H1 (cell line): ENCODE results near the gene NOC4L. TPM values are rescaled to one million over a fixed set of nuclear protein-coding genes. Genes with fewer than 3 reads are reported as not detected.
A peak's percentile ranks its signal among the peaks of the same experiment; 100 is the strongest.

Experiments
- CTCF ChIA-PET: fragments of 300-600 bp; sonication (Branson Sonifier 250); formaldehyde crosslinking; loops from one replicate; lab custom pipeline; 2021; ENCODE audit not compliant: partially characterized antibody; lab: Charles Lee
- POLR2A ChIA-PET: fragments of 300-600 bp; sonication (Branson Sonifier 250); formaldehyde crosslinking; loops from one replicate; lab custom pipeline; 2021; ENCODE audit warnings: inconsistent platforms; ENCODE audit not compliant: partially characterized antibody; lab: Charles Lee
- DNase-seq, 2 experiments: peaks; one replicate each; pipeline versions ENCODE4 v3.0.0 to v3.0.0-alpha.2; 2010 to 2022; ENCODE audit warnings: low spot score in 2 of 2, low read depth in 1 of 2, mixed read lengths in 1 of 2
- FAIRE-seq: peaks from 2 replicates; lab custom pipeline; 2011; peaks lifted over from hg19 to GRCh38; lab: Jason Lieb, UNC
- H2AFZ ChIP-seq: 2 replicates; pipeline ENCODE4 v1.8.1; 2012; ENCODE audit warnings: low read length, inconsistent platforms
- H2AK5ac ChIP-seq: 2 replicates; pipeline ENCODE4 v1.6.1; 2013; ENCODE audit warnings: low read depth, low read length
- H2BK120ac ChIP-seq: replicated peaks from 2 replicates; pipeline ENCODE3; 2013; ENCODE audit warnings: low read depth, low read length, inconsistent platforms
- H2BK12ac ChIP-seq: 2 replicates; pipeline ENCODE4 v1.6.1; 2013; ENCODE audit warnings: low read depth, low read length
- H2BK15ac ChIP-seq: 2 replicates; pipeline ENCODE4 v1.6.1; 2013; ENCODE audit warnings: low read length
- H2BK20ac ChIP-seq: 2 replicates; pipeline ENCODE4 v1.6.1; 2013; ENCODE audit warnings: low read length
- H2BK5ac ChIP-seq: 2 replicates; pipeline ENCODE4 v1.6.1; 2013; ENCODE audit warnings: low read depth, low read length
- H3K14ac ChIP-seq: 2 replicates; pipeline ENCODE4 v1.6.1; 2013; ENCODE audit warnings: inconsistent platforms; ENCODE audit not compliant: insufficient read length
- H3K18ac ChIP-seq: 2 replicates; pipeline ENCODE4 v1.6.1; 2013; ENCODE audit warnings: low read length; ENCODE audit errors: extremely low read depth
- H3K23ac ChIP-seq: 2 replicates; pipeline ENCODE4 v1.6.1; 2013; ENCODE audit warnings: inconsistent platforms; ENCODE audit not compliant: insufficient read length
- H3K23me2 ChIP-seq: 2 replicates; pipeline ENCODE4 v1.6.1; 2013; ENCODE audit warnings: low read depth, low read length
- H3K27ac ChIP-seq: 2 replicates; pipeline ENCODE4 v1.6.1; 2011; ENCODE audit warnings: low read depth, low read length, inconsistent platforms
- H3K27me3 ChIP-seq, 4 experiments: replicated peaks in 1 of 4; 1 replicate in 1 of 4; 2 replicates in 3 of 4; pipeline versions ENCODE4 v1.6.1 to v1.8.1; 2011 to 2013; ENCODE audit warnings: low read length in 3 of 4, mild to moderate bottlenecking in 3 of 4, inconsistent platforms in 2 of 4, mixed read lengths in 2 of 4, moderate library complexity in 1 of 4; ENCODE audit not compliant: control insufficient read depth in 3 of 4, insufficient read depth in 3 of 4; ENCODE audit errors: extremely low read depth in 1 of 4
- H3K36me3 ChIP-seq, 4 experiments: 2 replicates each; pipeline versions ENCODE4 v1.6.1 to v1.8.1; 2011 to 2013; ENCODE audit warnings: mild to moderate bottlenecking in 4 of 4, low read length in 3 of 4, moderate library complexity in 2 of 4, control low read depth in 1 of 4, inconsistent platforms in 1 of 4; ENCODE audit not compliant: insufficient read depth in 4 of 4, control insufficient read depth in 2 of 4
- H3K4ac ChIP-seq: replicated peaks from 2 replicates; pipeline ENCODE3; 2013; ENCODE audit warnings: low read length, low read depth, mixed read lengths, inconsistent platforms; ENCODE audit not compliant: insufficient read length
- H3K4me1 ChIP-seq, 4 experiments: replicated peaks in 1 of 4; 1 replicate in 1 of 4; 2 replicates in 3 of 4; pipeline versions ENCODE4 v1.6.1 to v1.8.1; 2011 to 2013; ENCODE audit warnings: low read length in 3 of 4, inconsistent platforms in 2 of 4, mixed read lengths in 1 of 4; ENCODE audit not compliant: insufficient read depth in 4 of 4, control insufficient read depth in 3 of 4
- H3K4me2 ChIP-seq, 2 experiments: 2 replicates each; pipeline versions ENCODE4 v1.6.1 to v1.8.1; 2011 to 2013; ENCODE audit warnings: low read depth in 2 of 2, low read length in 2 of 2, control low read depth in 1 of 2, inconsistent platforms in 1 of 2, mild to moderate bottlenecking in 1 of 2; ENCODE audit not compliant: insufficient read depth in 1 of 2
- H3K4me3 ChIP-seq, 4 experiments: fragments of 200-600, 300-600 bp in 1 of 4; sonication (generic), shearing (Covaris generic), sonication (Bioruptor Twin) in 1 of 4; 2 replicates each; pipeline versions ENCODE4 v1.5.1 to v1.8.1; 2011 to 2016; ENCODE audit warnings: low read length in 4 of 4, low read depth in 3 of 4, control low read depth in 2 of 4, inconsistent platforms in 2 of 4, mild to moderate bottlenecking in 2 of 4, mixed read lengths in 1 of 4, moderate library complexity in 1 of 4; ENCODE audit not compliant: insufficient read depth in 2 of 4; ENCODE audit errors: extremely low read depth in 1 of 4
- H3K56ac ChIP-seq: replicated peaks from 2 replicates; pipeline ENCODE3; 2013; ENCODE audit warnings: low read depth, mild to moderate bottlenecking, mixed read lengths, low read length, inconsistent platforms; ENCODE audit not compliant: insufficient read length
- H3K79me1 ChIP-seq: 2 replicates; pipeline ENCODE4 v1.6.1; 2013; ENCODE audit warnings: low read depth, low read length, control low read depth
- H3K79me2 ChIP-seq, 2 experiments: 2 replicates each; pipeline versions ENCODE4 v1.6.1 to v1.8.1; 2012 to 2013; ENCODE audit warnings: low read length in 2 of 2, mild to moderate bottlenecking in 2 of 2, inconsistent platforms in 1 of 2; ENCODE audit not compliant: insufficient read depth in 2 of 2, control insufficient read depth in 1 of 2
- H3K9ac ChIP-seq, 4 experiments: replicated peaks in 1 of 4; 1 replicate in 1 of 4; 2 replicates in 3 of 4; pipeline versions ENCODE4 v1.6.1 to v1.8.1; 2011 to 2013; ENCODE audit warnings: low read depth in 3 of 4, low read length in 3 of 4, control low read depth in 2 of 4, mild to moderate bottlenecking in 2 of 4, moderate library complexity in 2 of 4, inconsistent platforms in 1 of 4; ENCODE audit errors: extremely low read depth in 1 of 4
- H3K9me3 ChIP-seq, 2 experiments: 2 replicates each; pipeline versions ENCODE4 v1.6.1 to v1.8.1; 2012 to 2013; ENCODE audit warnings: mild to moderate bottlenecking in 2 of 2, moderate library complexity in 2 of 2, control low read depth in 1 of 2, inconsistent platforms in 1 of 2, low read depth in 1 of 2, low read length in 1 of 2, mixed read lengths in 1 of 2; ENCODE audit not compliant: insufficient read depth in 2 of 2
- H4K20me1 ChIP-seq, 2 experiments: replicated peaks in 1 of 2; 2 replicates each; pipeline versions ENCODE3 to v1.8.1; 2011 to 2013; ENCODE audit warnings: inconsistent platforms in 2 of 2, low read length in 2 of 2, mild to moderate bottlenecking in 1 of 2; ENCODE audit not compliant: insufficient read depth in 2 of 2, control insufficient read depth in 1 of 2
- H4K5ac ChIP-seq: 2 replicates; pipeline ENCODE4 v1.6.1; 2013; ENCODE audit warnings: low read length, low read depth, mixed read lengths, inconsistent platforms; ENCODE audit not compliant: insufficient read length
- H4K8ac ChIP-seq: 2 replicates; pipeline ENCODE4 v1.8.0; 2013; ENCODE audit warnings: mild to moderate bottlenecking, moderate library complexity, low read length, inconsistent platforms; ENCODE audit not compliant: insufficient read depth; ENCODE audit errors: extremely low read depth
- H4K91ac ChIP-seq: replicated peaks from 2 replicates; pipeline ENCODE3; 2013; ENCODE audit warnings: low read length, mixed read lengths, inconsistent platforms; ENCODE audit not compliant: insufficient read length
- CBX8 ChIP-seq: fragments of 300-800, 300-1000 bp; sonication (generic); IDR thresholded peaks from 2 replicates; pipeline ENCODE4 v1.7.1; 2016; ENCODE audit warnings: low read depth, low read length, borderline replicate concordance
- KDM1A ChIP-seq: fragments of 200-600, 300-600 bp; sonication (generic); IDR thresholded peaks from 2 replicates; pipeline ENCODE4 v1.7.1; 2016; ENCODE audit warnings: mild to moderate bottlenecking, low read length, borderline replicate concordance
- NRF1 ChIP-seq: IDR thresholded peaks from 2 replicates; pipeline ENCODE4 v1.6.1; 2011; ENCODE audit warnings: mild to moderate bottlenecking, low read depth, low read length, improper control_type of control experiment
- POLR2A ChIP-seq, 2 experiments: IDR thresholded peaks; 1 replicate in 1 of 2; 2 replicates in 1 of 2; pipeline ENCODE4 v1.6.1; 2011; ENCODE audit warnings: low read depth in 2 of 2, low read length in 2 of 2, mild to moderate bottlenecking in 2 of 2; ENCODE audit errors: control extremely low read depth in 1 of 2
- WGBS, 2 experiments: shearing (Covaris generic) in 1 of 2; methylation state at CpG; one replicate each; pipeline versions ENCODE4 v1.1.6 to v1.1.7; 2013 to 2015; ENCODE audit warnings: low lambda C conversion rate in 2 of 2, mixed read lengths in 2 of 2, inconsistent platforms in 1 of 2, low coverage in 1 of 2, missing lambda C conversion rate in 1 of 2; ENCODE audit not compliant: insufficient replicate concordance in 2 of 2, insufficient coverage in 1 of 2, insufficient read length in 1 of 2; ENCODE audit errors: extremely low coverage in 1 of 2, missing lambda C conversion rate in 1 of 2; 5-methylcytosine and 5-hydroxymethylcytosine counted together
- polyA plus RNA-seq, 7 experiments: library from polyadenylated mRNA; depleted of rRNA in 3 of 7; stranded (reverse) in 5 of 7; unstranded in 2 of 7; fragments of >200 nt in 5 of 7; fragments of 200-250 nt in 2 of 7; gene quantifications; 1 replicate in 5 of 7; 2 replicates in 1 of 7; 4 replicates in 1 of 7; pipeline versions ENCODE4 v1.2.1 to v1.2.3, GENCODE V29; 2011 to 2013; ENCODE audit warnings: missing spikeins in 2 of 7, mixed read lengths in 2 of 7
- total RNA-seq: library from RNA; stranded (reverse); fragmentation: NEBNext Ultra II Directional; extraction: Animal tissue kit (Norgen Biotek cat#: 25700); gene quantifications from 2 replicates; pipeline ENCODE4 v1.2.1, GENCODE V29; 2021

The NOC4L gene
- total and polyA plus RNA-seq, 2 of the 8 experiments (the other 6 are each of a cell fraction or from before 2014, with no cell fraction given), result 26.8 to 40.3 TPM

GRCh38 chr12:132156573-132157325 is 12.5 kb downstream of the NOC4L start:
- Histone ChIP-seq H3K4me1 (peaks cover 0 to 3% (median 1%) of the 10 kb centered on the region in 4 experiments; a peak in 4 of 7 replicates), H2BK120ac (no peak overlapping the region), H3K23me2 (peaks cover 31% of the 10 kb centered on the region), H3K36me3 (peaks cover 8 to 28% (median 22%) of the 10 kb centered on the region in 4 experiments; a peak in 5 of 8 replicates), H4K8ac (no peak overlapping the region), H3K14ac (no peak overlapping the region), H2BK12ac (no peak overlapping the region), H3K79me1 (peaks cover 10% of the 10 kb centered on the region; the same call in 1 of the 2 replicates), H3K9ac (peak overlapping the region in 1 of 4 experiments; percentile 10; a peak in 1 of 7 replicates), H3K79me2 (peaks cover 0 to 3% of the 10 kb centered on the region in 2 experiments; a peak in 1 of 4 replicates), H2BK15ac (no peak overlapping the region), H4K5ac (no peak overlapping the region), H3K9me3 (peaks cover 0 to 20% of the 10 kb centered on the region in 2 experiments; a peak in 3 of 4 replicates), H2BK5ac (no peak overlapping the region), H3K27ac (no peak overlapping the region), H3K27me3 (peaks cover 0 to under 1% (median 0%) of the 10 kb centered on the region in 4 experiments; a peak in 2 of 7 replicates), H2BK20ac (no peak overlapping the region), H4K91ac (peak overlapping the region; percentile 93), H3K23ac (no peak overlapping the region), H3K4me2 (no peak overlapping the region; a peak in 1 of 4 replicates), H2AK5ac (peak overlapping the region; percentile 96; the same call in 1 of the 2 replicates), H3K4ac (no peak overlapping the region), H2AFZ (no peak overlapping the region), H3K18ac (no peak overlapping the region), H4K20me1 (peaks cover 0 to 31% of the 10 kb centered on the region in 2 experiments), H3K56ac (peak overlapping the region; percentile 100), H3K4me3 (no peak overlapping the region; a peak in 1 of 8 replicates)
- POLR2A ChIA-PET, result no interaction called here
- CTCF ChIA-PET, result no interaction called here
- DNase-seq (no peak), FAIRE-seq (no peak)
- TF ChIP-seq NRF1 (no peak), KDM1A (no peak), CBX8 (no peak), POLR2A (IDR thresholded peaks at IDR 0.05; ENCODE audit: control extremely low read depth in 1 of 2, low read depth in 2 of 2, low read length in 2 of 2) (no peak)
- WGBS, 2 experiments, result 83 to 100% methylated on average over 3 to 8 of the region's 8 CpGs
